Inferior parietal cortex (tissue), 1 donor: Measurements from ENCODE around the gene SPAG17.

ENCODE experiments used
- DNase-seq: peaks from one replicate; pipeline ENCODE4 v3.0.0-alpha.2; 2016; ENCODE audit errors: extremely low spot score

Gene SPAG17

DNA sequence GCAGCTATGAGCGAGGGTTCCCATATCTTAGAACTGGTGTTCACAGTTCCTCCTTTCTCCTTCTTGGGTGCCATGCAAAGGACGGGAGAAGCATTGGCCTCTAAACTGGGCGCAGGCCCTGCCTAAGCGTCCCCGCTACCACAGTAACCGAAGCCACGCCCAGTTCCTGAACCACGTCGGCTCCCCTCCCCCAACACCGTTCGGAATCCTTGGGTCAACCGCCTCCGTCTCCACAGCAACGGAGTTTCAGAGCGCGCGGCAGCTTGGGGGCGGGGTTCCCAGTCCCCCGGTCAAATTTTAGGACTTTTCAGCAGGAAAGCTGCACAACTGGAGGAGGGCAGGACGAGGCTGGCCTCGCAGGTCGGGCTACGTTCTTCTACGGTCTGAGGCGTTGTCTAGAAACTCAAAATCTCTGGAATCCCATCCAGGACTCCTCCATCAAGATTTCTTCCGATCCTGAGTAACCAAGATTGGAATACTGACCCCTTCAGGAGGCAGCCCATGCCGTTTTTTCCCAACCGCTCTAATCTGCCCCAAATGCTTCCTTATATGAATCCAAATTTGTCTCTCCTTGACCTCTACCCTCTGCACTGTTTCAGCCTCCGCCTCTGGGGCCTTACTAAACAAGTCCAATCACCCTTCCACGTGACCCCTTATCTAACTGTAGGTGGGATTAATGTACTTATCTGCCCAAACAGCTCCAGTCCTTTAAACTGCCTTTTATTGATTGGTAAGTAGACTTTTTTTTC lies at the start of gene SPAG17:
SPAG17 (minus strand) TSS at position 145 of the 749 bp plus-strand sequence; CDS start at position 74, 71 bp downstream.
- DNase-seq, result peak; percentile 19

DNA sequence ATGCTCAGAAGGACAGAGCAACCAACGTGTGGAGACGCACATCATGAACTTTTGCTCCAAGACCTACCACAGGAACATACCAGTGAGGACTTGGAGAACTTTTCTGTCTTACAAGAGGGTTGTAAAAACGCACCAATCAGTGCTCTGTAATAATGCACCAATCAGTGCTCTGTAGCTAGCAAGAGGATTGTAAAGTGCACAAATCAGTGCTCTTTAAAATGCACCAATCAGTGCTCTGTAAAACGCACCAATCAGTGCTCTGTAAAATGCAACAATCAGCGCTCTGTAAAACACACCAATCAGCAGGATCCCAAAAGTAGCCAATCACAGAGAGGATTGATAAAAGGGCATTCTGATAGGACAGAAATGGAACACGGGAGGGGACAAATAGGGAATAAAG lies 40.4 kb upstream of the SPAG17 start:
- no peak for DNase-seq

DNA sequence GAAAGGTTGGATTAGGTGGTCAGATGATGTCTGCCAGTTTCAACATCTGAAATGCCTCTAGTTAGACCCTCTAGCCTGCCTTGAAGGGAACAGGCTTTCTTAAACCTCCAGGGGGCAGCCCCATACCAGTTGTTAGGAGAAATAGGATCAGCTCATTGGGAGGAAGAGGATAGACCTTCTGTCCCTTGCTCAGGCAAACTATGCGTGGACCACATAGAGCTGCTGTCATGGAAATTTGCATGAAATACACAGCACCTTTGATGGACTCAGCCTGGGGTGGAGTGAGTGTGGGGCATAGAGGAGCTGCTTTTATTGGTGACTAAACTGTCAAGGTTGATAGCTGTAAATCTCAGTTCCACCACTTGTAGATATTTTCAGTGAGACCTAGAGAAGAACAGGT lies 38.4 kb upstream of the SPAG17 start:
- DNase-seq, result no peak

DNA sequence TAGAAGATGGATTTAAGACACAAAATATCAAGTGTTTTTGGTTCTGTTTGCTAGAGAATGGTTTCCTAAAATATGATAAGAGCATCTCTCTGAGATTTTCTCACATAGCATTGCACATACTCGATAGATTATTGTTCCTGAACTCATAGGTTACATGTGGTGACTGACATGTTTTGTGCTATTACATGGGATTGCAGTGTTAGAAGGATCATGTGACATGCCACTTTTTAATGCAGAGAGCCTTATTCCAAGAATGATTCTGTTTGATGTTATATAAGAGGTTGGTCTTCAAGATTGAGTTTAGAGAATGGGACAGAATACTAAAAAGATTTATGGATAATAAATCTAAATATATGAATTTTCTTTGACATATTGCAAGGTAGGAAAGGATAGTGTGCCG lies 34.4 kb upstream of the SPAG17 start:
- DNase-seq, result no peak

DNA sequence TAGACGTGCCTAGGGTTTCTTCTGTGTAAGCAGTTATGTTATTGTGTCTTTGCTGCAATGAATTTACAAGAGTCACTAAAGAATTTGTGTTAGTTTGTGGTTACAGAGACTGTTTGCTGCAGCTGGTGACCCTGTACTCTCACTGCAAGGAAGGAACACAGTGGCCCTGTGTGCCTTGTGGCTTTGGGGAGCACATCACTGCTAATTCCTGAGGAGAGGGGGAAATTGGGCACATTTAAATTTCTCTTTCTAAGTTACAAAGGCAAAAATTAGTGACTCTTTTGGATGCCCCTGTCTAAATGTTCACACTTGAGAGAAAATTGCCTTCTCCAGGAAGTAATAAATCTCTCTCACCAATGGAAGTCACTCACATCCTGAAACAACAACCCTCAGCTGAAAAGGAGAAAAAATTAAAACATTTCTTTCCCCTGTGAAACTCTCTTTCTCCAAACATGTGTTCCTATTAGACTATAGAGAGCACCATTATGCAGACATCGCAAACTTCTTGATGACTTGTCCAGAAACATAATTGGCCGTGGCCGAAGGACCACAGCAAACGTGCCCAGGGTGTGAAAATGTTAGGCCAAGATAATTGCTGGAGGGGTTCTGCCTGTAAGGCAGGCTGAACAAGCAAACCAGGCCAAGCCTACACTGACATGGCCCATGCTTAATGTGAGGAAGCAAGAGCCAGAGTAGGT lies 32.3 kb upstream of the SPAG17 start:
- DNase-seq, result no peak

DNA sequence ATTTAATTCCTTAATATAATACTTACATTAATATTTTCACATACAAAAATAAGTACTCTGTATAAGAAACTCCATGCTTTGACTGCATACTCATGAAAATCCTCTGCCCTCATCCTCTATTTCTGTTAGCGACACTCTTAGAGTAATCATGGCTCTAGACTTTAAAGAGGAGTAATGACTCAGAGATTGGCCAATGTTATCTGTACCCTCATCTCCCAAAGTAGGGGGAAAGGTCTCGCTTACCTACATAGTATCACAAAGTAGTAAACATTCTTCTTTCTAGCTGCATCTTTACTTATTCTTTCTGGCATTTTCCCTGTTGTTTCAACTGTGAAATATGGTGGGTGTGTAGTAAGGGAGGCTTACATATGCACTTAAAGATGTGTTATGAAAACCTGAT lies 29.8 kb upstream of the SPAG17 start:
- no peak for DNase-seq

DNA sequence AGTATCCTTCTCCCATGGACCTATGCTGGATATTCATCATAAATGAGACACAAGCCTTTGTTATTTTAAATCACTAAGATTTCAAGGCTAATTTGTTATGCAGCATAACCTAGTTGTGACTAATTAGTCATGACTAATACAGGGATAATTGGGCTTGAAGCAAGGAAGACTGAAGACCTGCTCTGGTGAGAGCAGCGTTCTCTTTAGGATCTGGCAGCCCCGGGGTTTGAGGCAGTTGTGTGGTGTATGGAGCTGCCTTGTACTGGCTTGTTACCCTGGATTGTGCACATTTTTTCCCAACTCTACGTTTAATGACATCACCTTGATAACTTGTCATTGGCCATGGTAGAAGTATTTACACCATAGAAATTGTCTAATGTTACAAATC lies 25.7 kb upstream of the SPAG17 start:
- DNase-seq, result no peak

DNA sequence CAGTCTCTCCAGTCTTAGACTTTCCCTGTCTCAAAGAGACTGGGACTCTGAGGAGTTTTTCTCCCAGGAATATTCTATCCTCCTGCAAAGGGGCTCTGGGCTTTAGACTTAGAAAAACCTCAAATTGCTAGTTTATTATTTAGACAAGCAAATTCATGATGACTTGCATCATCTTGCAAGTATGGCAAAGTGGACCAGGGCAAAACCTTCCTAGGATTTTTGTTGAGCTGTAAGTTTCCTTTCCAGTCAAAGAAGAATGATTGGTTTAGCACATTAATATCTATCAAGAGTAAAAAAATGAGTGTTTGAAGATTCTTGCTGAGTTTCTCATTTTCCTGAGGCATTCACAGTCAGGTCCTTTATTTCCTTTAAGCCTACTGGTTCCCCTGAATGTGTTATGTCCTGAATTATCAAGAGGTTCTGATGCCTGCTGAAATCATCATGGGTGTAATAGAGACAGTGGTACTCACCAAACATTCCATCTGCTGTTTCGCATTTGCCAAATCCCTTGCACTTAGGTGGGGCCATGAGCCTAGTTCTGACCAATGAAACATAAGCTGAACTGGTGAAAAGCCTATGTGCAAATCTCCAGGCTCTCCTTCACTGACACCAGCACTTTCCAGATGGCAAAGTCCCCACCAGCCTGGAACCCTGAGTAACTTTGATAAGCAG lies 25.2 kb upstream of the SPAG17 start:
- no peak for DNase-seq

DNA sequence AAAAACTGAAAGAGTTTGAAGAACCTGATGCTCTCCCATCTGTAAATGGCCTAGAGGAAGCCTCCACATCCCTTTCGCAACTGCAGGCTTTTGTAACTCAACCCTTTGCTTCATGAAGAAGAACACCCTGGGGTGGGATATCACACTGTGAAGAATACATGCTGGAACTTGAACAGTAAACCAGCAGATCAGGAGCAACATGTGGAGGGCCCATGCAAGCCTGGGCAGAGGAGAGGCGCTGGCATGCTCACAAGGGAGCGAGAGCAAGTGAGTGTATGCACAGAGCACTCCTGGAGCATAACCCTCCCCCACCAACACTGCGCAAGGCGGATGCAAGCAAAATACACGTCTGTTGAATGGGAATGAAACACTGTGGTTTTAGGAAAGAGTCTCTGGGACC lies 24.6 kb upstream of the SPAG17 start:
- DNase-seq, result no peak

DNA sequence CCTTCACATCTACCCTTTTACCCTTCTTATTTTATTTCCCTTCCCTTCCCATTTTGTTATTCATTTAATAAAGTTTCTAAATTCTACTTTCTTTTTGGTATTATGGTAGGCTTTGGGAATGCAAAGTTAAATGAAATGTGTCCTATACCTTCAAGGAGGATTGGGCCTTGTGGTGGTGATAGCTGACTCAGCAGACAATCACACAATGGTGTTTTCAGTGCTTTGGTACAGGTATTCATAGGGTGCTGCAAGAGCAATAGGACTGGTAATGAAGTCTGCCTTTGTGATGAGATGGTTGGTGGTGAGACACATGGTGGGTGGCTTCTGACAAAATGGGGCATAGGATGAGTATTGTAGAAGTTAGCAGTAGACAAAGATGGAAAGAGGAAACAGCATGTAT lies 21.9 kb upstream of the SPAG17 start:
- no peak for DNase-seq

DNA sequence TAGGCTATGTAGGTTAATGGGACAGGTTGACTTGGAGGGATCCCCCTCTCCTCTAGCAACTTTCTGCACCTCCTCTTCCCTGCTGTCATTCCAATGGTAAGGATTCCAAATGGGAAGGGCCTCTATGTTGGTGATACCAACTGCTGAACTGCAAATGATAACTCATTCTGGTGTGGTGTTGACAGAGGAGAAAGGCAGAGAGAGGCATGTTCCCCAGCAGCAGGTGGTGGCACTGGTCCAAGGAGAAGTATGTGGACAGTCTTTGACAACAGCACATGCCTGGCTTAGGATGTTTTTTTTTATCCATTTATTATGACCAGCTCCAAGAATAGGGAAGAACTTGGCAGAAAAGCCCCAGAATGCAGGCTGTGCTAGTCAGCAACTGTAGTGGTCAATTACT lies 19.6 kb upstream of the SPAG17 start:
- no peak for DNase-seq

DNA sequence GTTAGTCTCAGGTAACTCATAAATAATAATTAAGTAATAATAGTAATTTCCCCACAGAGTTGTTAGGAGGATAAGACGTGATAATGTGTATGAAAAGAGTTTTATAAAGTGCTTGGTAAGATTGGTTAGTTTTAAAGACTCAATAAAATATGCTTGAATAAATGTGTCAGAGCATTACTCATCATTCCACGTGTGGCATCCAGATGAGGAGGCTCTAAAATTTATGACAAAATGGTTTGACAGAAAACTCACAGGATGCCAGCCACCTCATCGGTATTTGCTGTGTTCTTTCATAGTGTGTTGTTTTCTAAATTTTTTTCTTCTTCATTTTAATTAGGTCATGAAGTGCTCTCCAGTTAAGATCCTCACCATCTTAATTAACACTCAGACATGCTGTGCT lies 19.1 kb upstream of the SPAG17 start:
- DNase-seq, result no peak

DNA sequence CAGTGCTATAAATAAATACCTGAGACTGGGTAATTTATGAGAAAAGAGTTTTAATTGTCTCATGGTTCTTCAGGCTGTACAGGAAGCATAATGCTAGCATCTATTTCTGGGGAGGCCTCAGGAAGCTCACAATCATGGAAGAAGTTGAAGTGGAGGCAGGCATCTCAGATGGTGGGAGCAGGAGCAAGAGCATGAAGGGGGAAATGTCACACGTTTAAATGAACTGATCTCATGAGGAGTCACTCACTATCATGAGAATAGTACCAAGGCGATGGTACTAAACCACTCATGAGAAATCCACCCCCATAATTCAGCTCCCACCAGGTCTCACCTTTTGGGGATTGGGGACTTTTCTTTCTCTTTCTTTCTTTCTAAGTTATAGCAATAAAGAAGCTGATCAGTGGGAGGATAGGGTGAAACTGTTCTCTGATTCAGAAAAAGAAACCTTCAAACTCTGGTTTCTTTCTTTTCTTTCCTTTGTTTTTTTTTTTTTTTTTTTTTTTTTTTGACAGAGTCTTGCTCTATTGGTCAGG lies 17.1 kb upstream of the SPAG17 start:
- DNase-seq, result no peak

DNA sequence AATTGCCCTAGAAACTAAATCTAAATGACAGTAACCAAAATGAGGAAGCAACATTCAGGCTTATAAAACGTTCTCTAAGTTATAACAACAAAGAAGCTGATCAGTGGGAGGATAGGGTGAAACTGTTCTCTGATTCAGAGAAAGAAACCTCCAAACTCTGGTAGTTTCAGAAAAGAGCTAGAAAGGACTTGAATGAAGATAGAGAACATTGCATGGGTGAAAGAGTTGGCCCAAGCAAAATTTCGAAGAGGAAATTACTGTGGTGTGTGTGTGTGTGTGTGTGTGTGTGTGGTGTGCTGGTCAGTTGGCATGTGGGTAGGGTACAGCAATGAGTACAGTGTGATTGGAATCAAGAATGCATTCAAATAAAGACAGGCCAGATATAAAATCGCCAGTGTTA lies 16.5 kb upstream of the SPAG17 start:
- DNase-seq, result no peak

DNA sequence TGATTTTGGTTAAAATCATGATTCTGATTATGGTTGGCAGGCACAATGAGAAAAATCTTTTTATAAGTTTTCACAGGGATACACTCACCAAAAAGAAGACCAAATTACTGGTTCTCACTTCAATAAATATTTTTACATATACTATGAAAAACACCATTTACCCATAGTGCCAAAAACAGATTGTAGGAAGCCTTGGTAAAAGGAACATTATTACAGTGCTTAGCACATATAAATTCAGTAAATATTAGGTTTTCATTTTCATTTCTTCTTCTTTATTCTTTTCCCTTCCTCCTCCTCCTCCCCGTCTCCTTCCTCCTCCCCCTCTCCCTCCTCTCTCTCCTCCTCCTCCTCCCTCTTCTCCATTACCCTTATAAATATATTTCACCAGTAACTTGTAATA lies 15.8 kb upstream of the SPAG17 start:
- DNase-seq, result no peak

DNA sequence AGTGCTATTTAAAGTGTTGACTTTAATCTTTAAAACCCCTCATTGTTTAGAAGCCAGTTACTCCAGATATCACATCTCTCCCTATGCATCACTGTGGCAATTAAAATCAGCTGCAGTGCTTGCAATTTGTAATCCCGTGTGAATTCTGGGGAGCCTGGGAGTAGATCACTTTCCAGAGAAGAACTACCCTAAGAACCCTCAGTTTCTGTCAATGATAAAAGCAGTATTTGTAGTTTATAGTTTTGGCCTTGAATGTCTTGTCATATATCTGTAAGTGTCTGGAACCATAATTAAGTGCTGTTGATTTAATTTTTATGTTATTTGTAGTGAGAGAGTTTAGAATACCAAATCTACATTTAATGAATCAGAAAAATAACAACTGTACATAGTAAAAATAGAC lies 5.5 kb upstream of the SPAG17 start:
- DNase-seq, result no peak

DNA sequence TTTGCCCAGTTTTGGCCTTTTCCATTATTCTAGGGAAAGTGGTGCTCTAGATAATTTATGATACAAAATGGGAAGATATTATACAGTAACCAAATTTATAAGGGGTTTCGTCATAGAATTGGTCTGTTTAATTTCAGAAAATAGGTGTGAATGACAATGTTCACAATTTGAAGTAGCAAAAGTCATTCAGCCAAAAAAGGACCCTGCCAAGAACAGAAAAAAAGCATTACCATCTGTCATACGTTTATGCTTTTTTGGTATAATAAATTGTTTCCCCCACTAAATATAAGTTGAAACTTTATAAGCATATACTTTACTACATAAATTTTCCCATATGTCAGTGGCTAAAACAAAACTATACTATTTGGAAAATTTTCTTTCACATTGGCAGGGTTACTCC lies 4.5 kb upstream of the SPAG17 start:
- DNase-seq, result no peak

DNA sequence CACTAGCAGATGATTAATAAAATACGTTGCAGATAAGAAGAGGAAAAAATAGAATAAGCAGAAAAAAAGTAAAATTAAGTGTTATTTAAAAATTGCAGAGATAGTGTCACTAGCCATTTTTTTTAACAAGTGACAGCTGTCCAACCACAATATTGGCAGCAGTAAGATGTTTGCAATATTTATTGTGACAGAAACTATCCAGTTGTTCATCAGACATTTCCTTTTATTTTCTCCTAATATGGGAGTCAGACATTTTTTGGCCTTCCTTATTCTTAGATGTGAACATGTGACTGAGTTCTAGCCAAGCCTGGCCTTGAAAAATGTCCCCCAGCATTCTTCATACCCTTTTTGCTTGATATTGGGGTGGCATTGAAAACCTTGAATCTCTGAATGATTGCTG lies 3.4 kb upstream of the SPAG17 start:
- no peak for DNase-seq

DNA sequence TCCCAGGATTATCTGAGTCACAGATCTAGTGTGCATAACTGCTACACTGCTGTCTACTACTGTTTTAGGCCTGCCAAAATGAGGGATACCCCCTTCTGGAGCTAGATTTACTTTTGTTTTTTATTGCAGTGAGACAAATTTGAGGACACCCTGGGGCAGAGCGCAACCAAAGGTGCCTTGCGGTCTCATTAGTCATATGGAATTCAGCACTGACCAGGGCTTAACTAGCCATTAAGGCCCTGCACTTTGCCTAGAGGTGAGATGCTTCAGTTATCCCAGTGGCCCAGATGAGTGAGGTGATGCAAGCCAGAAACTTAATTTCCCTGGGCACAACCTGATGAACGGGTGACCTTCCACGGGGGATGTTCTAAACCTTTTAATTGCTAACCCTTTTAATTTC lies 998 bp upstream of the SPAG17 start:
- no peak for DNase-seq

DNA sequence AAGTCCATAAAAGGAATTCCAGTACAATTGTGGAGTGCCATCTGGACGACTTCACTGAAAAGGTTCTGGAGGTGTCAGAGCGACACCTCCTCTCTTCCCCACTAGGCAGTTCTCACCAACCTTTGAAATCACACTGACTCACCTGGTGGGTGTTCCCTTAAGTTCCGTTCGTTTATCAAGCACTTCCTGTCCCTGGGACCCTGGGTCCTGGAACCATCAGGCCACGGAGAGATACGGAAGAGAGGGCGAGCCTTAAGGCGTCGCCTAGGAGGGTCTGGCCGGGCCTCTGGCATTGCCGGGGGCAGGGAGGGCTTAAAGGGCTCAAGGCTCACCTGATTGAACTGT lies 317 bp downstream of the SPAG17 start:
- DNase-seq, result no peak

DNA sequence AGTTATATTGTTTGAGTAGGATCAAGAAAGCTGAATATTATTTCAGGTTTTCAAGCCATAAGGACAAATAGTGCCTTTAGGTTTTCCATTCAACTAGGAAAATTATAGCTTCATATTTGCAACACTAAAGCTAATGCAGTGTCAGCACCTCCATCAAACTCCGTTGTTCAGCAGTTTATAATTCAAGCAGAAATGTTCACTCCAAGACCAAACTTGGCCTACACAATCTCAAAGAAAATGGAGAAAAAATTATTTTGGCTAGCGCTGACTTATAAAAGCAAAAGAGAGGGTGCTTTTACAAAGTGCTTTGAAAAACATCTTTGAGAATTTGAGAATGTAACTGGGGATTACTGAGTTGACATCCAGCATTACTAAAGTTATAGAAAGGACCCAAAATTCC lies 1.4 kb downstream of the SPAG17 start:
- no peak for DNase-seq

DNA sequence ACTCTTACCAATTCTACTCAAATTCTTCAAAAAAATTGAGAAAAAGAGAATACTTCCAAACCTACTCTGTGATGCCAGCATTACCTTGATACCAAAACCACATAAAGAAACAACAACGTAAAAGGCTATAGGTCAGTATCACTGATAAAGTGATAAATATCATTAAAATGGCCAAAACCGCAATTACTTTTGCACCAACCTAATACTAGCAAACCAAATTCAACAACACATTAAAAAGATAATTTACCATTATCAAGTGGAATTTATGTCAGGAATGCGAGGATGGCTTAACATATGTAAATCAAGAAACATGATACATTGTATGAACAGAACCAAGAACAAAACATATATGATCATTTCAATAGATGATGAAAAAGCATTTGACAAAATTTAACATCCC lies 7.0 kb downstream of the SPAG17 start:
- no peak for DNase-seq

DNA sequence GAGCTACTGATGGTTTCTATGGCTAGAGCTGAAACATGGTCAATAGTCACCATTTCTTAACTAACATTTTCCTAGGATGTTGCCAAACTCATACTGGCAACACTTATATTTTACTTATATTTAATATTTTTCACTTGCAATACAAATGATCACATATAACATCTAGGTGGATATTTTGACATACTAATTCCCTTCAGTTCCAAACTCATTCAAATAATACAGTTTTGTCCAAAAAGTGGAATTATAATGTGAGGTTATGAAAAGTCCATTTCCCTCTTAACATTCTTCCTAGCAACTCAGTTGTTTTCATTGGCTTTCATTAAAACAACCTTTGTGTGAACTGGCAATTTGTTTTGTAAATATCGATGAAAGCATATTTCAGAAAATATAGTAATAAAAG lies 16.0 kb downstream of the SPAG17 start:
- no peak for DNase-seq
